ENCODE data around the gene BEX2. TPM values are rescaled to one million over a fixed set of nuclear protein-coding genes. Genes with fewer than 3 reads are reported as not detected.
"Not testable (repeated sequence)": the region's sequence is repeated elsewhere in the genome, so short reads cannot be mapped to it uniquely, and the experiment has no call there.

BEX2 gene
- 2.4 and 4.3 TPM in 2 replicates for total RNA-seq

- no peak for TF ChIP-seq CTCF (IDR thresholded peaks at IDR 0.05; ENCODE audit: extremely low read depth, low read depth, low read length)
- Histone ChIP-seq H3K9me3 (ENCODE audit: low read depth, low read length) (no peaks in the 10 kb centered on the region), H3K4me3 (ENCODE audit: insufficient read depth, low read length) (peak within 1 kb of the TSS; percentile 51), H4K20me1 (ENCODE audit: insufficient read depth, low read length) (no peaks in the 10 kb centered on the region), H3K27ac (ENCODE audit: low read depth, low read length) (no peak within 1 kb of the TSS), H3K79me2 (ENCODE audit: insufficient read depth, low read length) (no peaks in the 10 kb centered on the region), H3K4me1 (ENCODE audit: insufficient read depth, low read length) (no peaks in the 10 kb centered on the region), H3K36me3 (ENCODE audit: insufficient read depth, low read length) (no peaks in the 10 kb centered on the region), H3K27me3 (ENCODE audit: insufficient read depth, low read length) (peaks cover 20% of the 10 kb centered on the region), H2AFZ (ENCODE audit: low read length) (peak within 1 kb of the TSS; percentile 33), H3K4me2 (ENCODE audit: insufficient read depth, low read length) (peak within 1 kb of the TSS; percentile 66)
- no peak for DNase-seq (ENCODE audit: insufficient read length, low spot score, missing footprints)
These were observed at the start of gene BEX2 for GRCh38 chrX:103310555-103311398. BEX2 (minus strand) TSS chrX:103310990; CDS start chrX:103309976, 1,014 bp downstream.

- Histone ChIP-seq H3K4me2 (ENCODE audit: insufficient read depth, low read length) (no peak overlapping the region), H3K4me3 (ENCODE audit: insufficient read depth, low read length) (no peak overlapping the region), H3K27ac (ENCODE audit: low read depth, low read length) (no peak overlapping the region), H4K20me1 (ENCODE audit: insufficient read depth, low read length) (no peaks in the 10 kb centered on the region), H3K27me3 (ENCODE audit: insufficient read depth, low read length) (no peaks in the 10 kb centered on the region), H3K9me3 (ENCODE audit: low read depth, low read length) (no peaks in the 10 kb centered on the region), H3K4me1 (ENCODE audit: insufficient read depth, low read length) (no peaks in the 10 kb centered on the region), H3K36me3 (ENCODE audit: insufficient read depth, low read length) (no peaks in the 10 kb centered on the region), H3K79me2 (ENCODE audit: insufficient read depth, low read length) (peaks cover 22% of the 10 kb centered on the region), H2AFZ (ENCODE audit: low read length) (no peak overlapping the region)
- no peak for DNase-seq (ENCODE audit: insufficient read length, low spot score, missing footprints)
- TF ChIP-seq CTCF (IDR thresholded peaks at IDR 0.05; ENCODE audit: extremely low read depth, low read depth, low read length), result no peak
These were observed 49.3 kb upstream of the BEX2 start for GRCh38 chrX:103360092-103360491.

GRCh38 chrX:103359605-103360004 is 48.8 kb upstream of the BEX2 start:
- not testable (repeated sequence) for H3K9me3 ChIP-seq (ENCODE audit: low read depth, low read length); H4K20me1 ChIP-seq (ENCODE audit: insufficient read depth, low read length); H3K36me3 ChIP-seq (ENCODE audit: insufficient read depth, low read length); H2AFZ ChIP-seq (ENCODE audit: low read length); H3K4me3 ChIP-seq (ENCODE audit: insufficient read depth, low read length); H3K4me2 ChIP-seq (ENCODE audit: insufficient read depth, low read length); H3K27ac ChIP-seq (ENCODE audit: low read depth, low read length); DNase-seq (ENCODE audit: insufficient read length, low spot score, missing footprints); H3K27me3 ChIP-seq (ENCODE audit: insufficient read depth, low read length); H3K4me1 ChIP-seq (ENCODE audit: insufficient read depth, low read length)
- peaks cover 22% of the 10 kb centered on the region for H3K79me2 ChIP-seq (ENCODE audit: insufficient read depth, low read length)

GRCh38 chrX:103357871-103358270 is 47.1 kb upstream of the BEX2 start:
- H3K4me3 ChIP-seq (ENCODE audit: insufficient read depth, low read length), result peak overlapping the region; percentile 86
- peaks cover 22% of the 10 kb centered on the region for H3K79me2 ChIP-seq (ENCODE audit: insufficient read depth, low read length)
- H3K27me3 ChIP-seq (ENCODE audit: insufficient read depth, low read length), result no peaks in the 10 kb centered on the region
- H3K9me3 ChIP-seq (ENCODE audit: low read depth, low read length), result no peaks in the 10 kb centered on the region
- no peak for TF ChIP-seq CTCF (IDR thresholded peaks at IDR 0.05; ENCODE audit: extremely low read depth, low read depth, low read length)
- no peaks in the 10 kb centered on the region for H4K20me1 ChIP-seq (ENCODE audit: insufficient read depth, low read length)
- no peaks in the 10 kb centered on the region for H3K36me3 ChIP-seq (ENCODE audit: insufficient read depth, low read length)
- no peak for DNase-seq (ENCODE audit: insufficient read length, low spot score, missing footprints)
- H2AFZ ChIP-seq (ENCODE audit: low read length), result no peak overlapping the region
- peak overlapping the region; percentile 52 for H3K4me2 ChIP-seq (ENCODE audit: insufficient read depth, low read length)
- no peaks in the 10 kb centered on the region for H3K4me1 ChIP-seq (ENCODE audit: insufficient read depth, low read length)
- H3K27ac ChIP-seq (ENCODE audit: low read depth, low read length), result no peak overlapping the region

Measured in osteoblast (primary cell).